Left lobe of liver (tissue), 2 donors: ENCODE data around the gene AFF3. TPM values are rescaled to one million over a fixed set of nuclear protein-coding genes. Genes with fewer than 3 reads are reported as not detected.

Experiments
- ATAC-seq: fragments of 200-7000 bp; cut with Tn5 transposase; one replicate; pipeline ENCODE4 v1.9.1; 2020; ENCODE audit warnings: mild to moderate bottlenecking, moderate library complexity
- DNase-seq: peaks from one replicate; pipeline ENCODE4 v3.0.0-alpha.2; 2020; ENCODE audit warnings: low spot score
- total RNA-seq: library from RNA; stranded (reverse); gene quantifications from one replicate; pipeline ENCODE4 v1.2.1, GENCODE V29; 2021
- donor health status: DM: no; HTN: no; CAD: no; lungs with moderate emphysema.
- donor health status: DM: no; HTN: yes; CAD: no.

The AFF3 gene
- total RNA-seq, 1 donor from 2014 or later = 2.3 TPM

DNA sequence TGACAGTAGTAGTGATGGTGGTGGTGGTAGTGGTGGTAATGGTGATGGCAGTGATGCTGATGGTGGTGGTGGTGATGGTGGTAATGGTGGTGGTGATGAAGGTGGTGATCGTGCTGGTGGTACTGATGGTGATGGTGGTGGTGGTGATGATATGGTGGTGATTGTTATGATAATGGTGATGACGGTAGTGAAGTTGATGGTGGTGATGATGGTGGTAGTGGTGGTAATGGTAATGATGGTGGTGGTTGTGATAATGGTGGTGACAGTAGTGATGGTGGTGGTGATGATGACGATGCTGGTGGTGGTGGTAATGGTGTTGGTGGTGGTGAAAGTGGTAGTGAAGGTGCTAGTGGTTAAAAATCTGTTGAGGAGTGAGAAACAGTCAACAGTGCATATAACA, 125.6 kb downstream of the AFF3 start:
- ATAC-seq = no peak
- DNase-seq = no peak

DNA sequence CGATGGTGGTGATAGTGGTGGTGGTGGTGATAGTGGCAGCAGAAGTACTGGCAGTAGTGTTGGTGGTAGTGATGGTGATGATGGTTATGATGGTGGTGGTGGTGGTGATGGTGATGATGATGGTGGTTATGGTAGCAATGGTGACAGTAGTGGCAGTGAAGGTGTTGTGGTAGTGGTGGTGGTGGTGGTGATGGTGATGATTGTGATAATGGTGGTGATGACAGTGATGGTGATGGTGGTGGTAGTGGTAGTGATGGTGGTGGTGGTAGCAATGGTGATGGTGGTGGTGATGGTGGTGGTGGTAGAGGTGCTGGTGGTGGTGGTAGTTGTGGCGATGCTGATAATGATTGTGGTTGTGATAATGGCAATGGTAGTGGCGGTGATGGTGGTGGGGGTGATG, 126.5 kb downstream of the AFF3 start:
- ATAC-seq (no peak), DNase-seq (no peak)

- DNase-seq = peak; percentile 68
- ATAC-seq = peak; percentile 98
Observed at GRCh38 chr2:100013892-100014677, 128.3 kb downstream of the AFF3 start.

- ATAC-seq = no peak
Observed at GRCh38 chr2:100012561-100012960, 129.8 kb downstream of the AFF3 start.

DNA sequence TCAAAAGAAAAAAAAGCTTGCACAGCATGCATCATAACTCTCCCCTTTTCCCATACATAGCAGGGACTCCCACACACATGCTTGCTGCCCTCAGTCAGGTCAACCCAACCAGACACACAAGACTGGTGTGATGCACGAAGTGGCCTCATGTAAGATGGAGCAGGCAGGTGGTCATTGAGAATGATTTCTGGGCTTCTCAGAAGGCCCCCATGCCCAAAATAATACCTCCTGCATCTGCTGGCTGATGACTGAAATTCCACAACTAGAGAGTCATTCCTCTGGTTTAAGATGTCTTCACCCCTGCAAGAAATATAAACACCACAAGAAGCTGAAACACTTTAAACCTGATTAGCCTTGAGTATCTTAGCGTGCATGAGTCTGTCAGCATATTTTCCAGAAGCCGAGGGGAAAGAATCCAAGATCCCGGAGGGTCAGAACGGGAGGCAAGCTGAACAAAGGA, 131.1 kb downstream of the AFF3 start:
- DNase-seq (no peak), ATAC-seq (no peak)

More at GRCh38 chr2:100012561-100012960, 129.8 kb downstream of the AFF3 start:
- no peak for DNase-seq

GRCh38 chr2:100010606-100011005, 131.8 kb downstream of the AFF3 start:
- ATAC-seq (no peak), DNase-seq (no peak)

GRCh38 chr2:100009743-100010142, 132.6 kb downstream of the AFF3 start:
- ATAC-seq = no peak
- no peak for DNase-seq

DNA sequence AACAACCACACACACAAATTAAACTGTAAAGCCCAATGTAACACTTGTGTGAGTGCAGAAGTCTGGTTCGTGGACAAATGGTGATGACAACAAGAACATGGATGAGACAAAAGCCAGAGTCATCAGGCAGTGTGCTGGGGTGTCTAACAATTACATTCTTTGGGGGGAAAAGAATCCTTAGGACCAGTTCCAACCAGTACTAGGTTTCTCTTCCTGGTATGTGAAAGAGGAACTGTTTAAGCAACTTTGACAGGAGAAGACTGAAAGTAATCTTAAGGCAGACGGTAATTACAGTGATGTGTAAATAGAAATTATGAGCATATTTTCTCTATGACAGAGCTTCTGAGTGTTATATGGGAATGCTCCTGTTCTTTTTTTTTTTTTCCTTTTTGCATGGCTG, 133.4 kb downstream of the AFF3 start:
- DNase-seq = no peak
- ATAC-seq = no peak

GRCh38 chr2:100006516-100006915, 135.9 kb downstream of the AFF3 start:
- DNase-seq (no peak), ATAC-seq (no peak)

DNA sequence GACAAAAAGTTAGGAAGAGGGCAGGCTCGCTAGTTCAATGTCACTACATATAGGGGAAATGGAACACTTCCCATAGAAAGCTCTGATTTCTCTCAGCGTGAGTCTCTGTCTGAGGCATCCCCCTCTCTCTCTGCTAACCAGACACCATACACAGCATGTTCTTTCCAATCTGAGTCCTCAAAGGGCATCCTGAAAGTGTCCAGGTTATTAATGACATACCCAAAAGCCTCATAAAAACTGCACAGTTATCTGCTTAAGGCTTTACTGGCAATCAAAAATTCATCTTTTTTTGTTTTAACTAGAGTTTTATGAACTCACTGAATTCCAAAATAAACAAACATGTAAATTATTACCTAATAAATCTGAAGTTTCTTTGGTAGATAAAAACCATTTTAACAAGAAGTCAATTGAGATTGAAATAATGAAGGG, 137.4 kb downstream of the AFF3 start:
- DNase-seq (no peak), ATAC-seq (peak; percentile 42)

GRCh38 chr2:100004348-100004884, 138.0 kb downstream of the AFF3 start:
- DNase-seq (no peak), ATAC-seq (peak; percentile 76)

DNA sequence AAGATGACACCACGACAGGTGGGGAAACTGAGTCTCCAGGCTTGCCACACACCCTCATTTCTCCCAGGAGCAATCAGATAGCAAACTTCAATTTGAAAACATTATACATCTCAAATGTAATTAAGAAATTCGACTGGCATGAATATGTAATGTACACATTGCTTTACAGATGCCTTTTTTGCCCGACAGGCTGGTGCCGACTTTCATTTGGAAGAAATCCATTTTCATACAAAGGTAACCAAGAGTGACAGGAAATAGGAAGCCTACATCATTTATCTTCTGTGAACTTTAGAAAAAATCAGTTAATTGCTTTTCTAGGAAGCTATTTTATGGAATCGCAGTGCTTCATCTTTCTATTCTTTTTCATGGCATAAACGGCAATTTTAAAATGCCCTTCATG, 140.3 kb downstream of the AFF3 start:
- ATAC-seq (no peak), DNase-seq (no peak)

DNA sequence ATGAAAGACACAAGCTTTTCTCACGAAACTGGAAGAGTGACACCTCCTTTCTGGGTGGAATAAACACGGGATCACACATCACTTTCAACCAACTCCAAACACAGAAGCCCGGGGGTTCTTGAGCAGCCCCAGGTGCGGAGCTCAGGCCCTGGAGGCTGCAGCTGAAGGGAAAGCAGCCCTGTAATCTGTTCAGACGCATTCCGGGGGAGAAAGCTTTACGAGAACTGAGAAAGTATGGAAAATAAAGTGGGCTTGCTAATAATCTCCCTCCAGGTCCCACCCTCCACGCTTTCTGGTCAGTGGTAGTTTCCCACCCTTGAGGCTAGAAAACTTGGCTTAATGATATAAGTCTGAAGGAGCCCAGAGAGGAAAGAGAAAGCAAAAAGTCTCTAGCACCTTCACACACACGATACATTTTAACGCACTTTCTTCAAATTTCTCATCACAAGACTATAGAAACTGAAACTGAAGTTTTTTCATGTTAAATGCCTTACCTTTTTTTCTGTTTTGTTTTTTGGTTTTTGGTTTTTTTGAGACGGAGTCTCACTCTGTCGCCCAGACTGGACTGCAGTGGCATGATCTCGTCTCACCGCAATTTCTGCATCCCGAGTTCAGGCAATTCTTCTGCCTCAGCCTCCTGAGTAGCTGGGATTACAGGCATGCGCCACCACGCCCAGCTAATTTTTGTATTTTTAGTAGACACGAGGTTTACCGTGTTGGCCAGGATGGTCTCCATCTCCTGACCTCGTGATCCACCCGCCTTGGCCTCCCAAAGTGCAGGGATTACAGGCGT, 141.3 kb downstream of the AFF3 start:
- ATAC-seq = no peak
- no peak for DNase-seq

GRCh38 chr2:99998651-99999320, 143.6 kb downstream of the AFF3 start:
- ATAC-seq (no peak), DNase-seq (no peak)

- ATAC-seq (no peak), DNase-seq (no peak)
Observed at GRCh38 chr2:99989905-99990304, 152.5 kb downstream of the AFF3 start.

- ATAC-seq (no peak), DNase-seq (no peak)
Observed at GRCh38 chr2:99988599-99988998, 153.8 kb downstream of the AFF3 start.

- DNase-seq (no peak), ATAC-seq (no peak)
Observed at GRCh38 chr2:99987160-99987559, 155.2 kb downstream of the AFF3 start.

DNA sequence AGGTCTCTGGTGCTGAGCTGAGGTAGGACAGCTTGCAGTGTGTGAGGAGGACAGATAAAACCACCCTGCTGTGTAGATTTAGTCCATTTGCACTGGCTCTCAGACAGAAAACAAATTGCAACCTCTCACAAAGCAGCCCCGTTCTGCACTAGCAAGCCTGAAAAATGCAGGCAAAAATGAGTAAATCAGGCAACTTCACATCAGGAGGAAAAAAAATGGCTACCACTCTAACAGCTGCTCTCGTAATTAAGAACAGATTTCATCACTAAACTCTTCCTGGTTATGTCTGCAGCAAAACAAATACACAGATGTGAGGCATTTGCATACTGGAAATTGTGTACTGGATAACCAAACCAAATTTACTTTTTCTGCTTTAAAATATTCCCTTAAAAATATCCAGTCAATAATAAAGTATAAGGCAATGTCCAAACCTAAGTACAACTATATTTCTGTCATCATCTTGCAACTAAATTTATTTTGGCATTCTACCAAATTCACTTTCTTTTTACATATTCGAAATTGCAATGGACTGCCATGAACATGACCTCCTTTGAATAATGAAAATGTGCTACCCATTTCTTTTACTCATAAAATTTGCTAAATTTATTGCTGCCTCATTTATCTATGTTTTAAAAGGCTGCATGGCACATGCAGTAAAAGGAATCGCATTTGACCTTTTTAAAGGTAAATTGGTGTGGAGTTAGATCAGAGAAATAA, 157.4 kb downstream of the AFF3 start:
- no peak for ATAC-seq
- DNase-seq = no peak

DNA sequence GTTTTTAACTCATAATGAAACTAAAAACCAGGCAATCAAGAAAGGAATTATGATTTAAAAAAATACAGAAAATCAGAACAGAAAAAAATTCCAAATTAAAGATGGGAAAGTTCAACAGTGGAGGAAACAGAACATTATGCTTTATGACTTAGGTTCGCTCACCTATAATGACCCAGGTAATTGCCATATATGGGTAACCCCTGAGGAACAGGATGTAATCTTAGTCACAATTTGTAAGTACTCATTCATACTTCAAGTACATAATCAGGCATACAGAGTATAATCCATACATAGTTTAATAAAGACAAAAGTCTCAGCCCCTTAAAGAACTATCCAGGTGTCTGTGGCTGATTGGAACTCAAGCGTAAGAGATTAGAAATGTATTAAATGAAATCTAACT, 159.6 kb downstream of the AFF3 start:
- ATAC-seq (no peak), DNase-seq (no peak)

- ATAC-seq (no peak), DNase-seq (no peak)
Observed at GRCh38 chr2:99981840-99982239, 160.6 kb downstream of the AFF3 start.

DNA sequence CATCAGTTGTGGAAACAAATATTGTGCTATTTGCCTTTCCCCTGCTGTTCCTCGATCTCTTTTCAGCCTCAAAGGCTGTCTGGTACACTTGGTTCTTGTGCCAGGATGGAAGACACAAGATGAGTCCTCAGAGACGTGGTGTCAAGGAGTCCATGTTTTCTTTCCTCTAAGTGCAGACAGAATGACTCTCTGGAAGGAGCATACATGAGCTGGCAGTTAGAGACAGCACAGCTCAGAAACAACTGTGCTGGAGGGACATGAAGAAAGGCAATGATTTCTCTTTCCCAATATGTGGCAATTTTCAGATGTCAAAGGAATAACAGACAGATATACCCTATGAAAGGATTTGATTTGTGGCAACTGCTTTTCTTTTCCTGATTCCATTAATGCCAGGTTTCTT, 162.2 kb downstream of the AFF3 start:
- no peak for DNase-seq
- no peak for ATAC-seq
